GM12878 (cell line): ENCODE measurements around the gene FYB1. TPM values are rescaled to one million over a fixed set of nuclear protein-coding genes. Genes with fewer than 3 reads are reported as not detected.
A peak's percentile ranks its signal among the peaks of the same experiment; 100 is the strongest.

Experiments used
- ATAC-seq: fragments of 200-7000 bp; cut with Tn5 transposase; 3 replicates; pipeline ENCODE4 v1.9.1; 2020; ENCODE audit warnings: mild to moderate bottlenecking, moderate library complexity
- BruUV-seq: library from RNA; stranded (reverse); fragments of 400-500 nt; replicated peaks from 2 replicates; lab custom pipeline; 2021; lab: Mats Ljungman, UMichigan
- CTCF ChIA-PET: fragments of 300-600 bp; sonication (Branson Sonifier 250); formaldehyde crosslinking; extraction: SDS; loops from one replicate; lab custom pipeline; 2021; ENCODE audit warnings: inconsistent platforms; lab: Yijun Ruan, JAX
- POLR2A ChIA-PET: fragments of 350-600 bp; formaldehyde crosslinking; extraction: SDS; loops from one replicate; lab custom pipeline; 2021; ENCODE audit warnings: inconsistent platforms; lab: Charles Lee
- RAD21 ChIA-PET: fragments of 300-600 bp; sonication (Branson Sonifier 250); formaldehyde crosslinking; loops from one replicate; lab custom pipeline; 2023; ENCODE audit warnings: antibody characterized with exemption; ENCODE audit not compliant: unreplicated experiment; lab: Charles Lee
- SMC1A ChIA-PET: fragments of 300-600 bp; sonication (Branson Sonifier 250); formaldehyde crosslinking; loops from one replicate; lab custom pipeline; 2023; ENCODE audit not compliant: unreplicated experiment, uncharacterized antibody; lab: Charles Lee
- DNase-seq: peaks from one replicate; pipeline ENCODE4 v3.0.0-alpha.2; 2011; ENCODE audit warnings: low read depth, low spot score
- FAIRE-seq: peaks from 3 replicates; lab custom pipeline; 2011; peaks lifted over from hg19 to GRCh38; lab: Jason Lieb, UNC
- H2AFZ ChIP-seq: 2 replicates; pipeline ENCODE4 v1.6.0; 2011; ENCODE audit warnings: low read depth, low read length, control low read depth; ENCODE audit not compliant: control insufficient read depth
- H3K27ac ChIP-seq: 2 replicates; pipeline ENCODE4 v1.5.1; 2011; ENCODE audit warnings: control low read depth; ENCODE audit not compliant: control insufficient read depth, insufficient read depth
- H3K27me3 ChIP-seq, 2 experiments: replicated peaks in 1 of 2; 2 replicates each; pipeline versions ENCODE4 v1.6.0 to v1.6.1; 2011; ENCODE audit warnings: low read length in 1 of 2; ENCODE audit not compliant: control insufficient read depth in 2 of 2, insufficient read depth in 2 of 2
- H3K36me3 ChIP-seq, 2 experiments: 2 replicates each; pipeline ENCODE4 v1.5.1; 2011; ENCODE audit warnings: low read length in 1 of 2; ENCODE audit not compliant: control insufficient read depth in 2 of 2, insufficient read depth in 2 of 2
- H3K4me1 ChIP-seq: 2 replicates; pipeline ENCODE4 v1.6.1; 2011; ENCODE audit warnings: mild to moderate bottlenecking, low read length, moderate library complexity, mixed read lengths; ENCODE audit not compliant: control insufficient read depth, insufficient read depth
- H3K4me2 ChIP-seq: 2 replicates; pipeline ENCODE4 v1.6.0; 2011; ENCODE audit warnings: control low read depth; ENCODE audit not compliant: control insufficient read depth, insufficient read depth
- H3K4me3 ChIP-seq: fragments of 200-600 bp; sonication (generic); 2 replicates; pipeline ENCODE4 v1.5.1; 2016
- H3K79me2 ChIP-seq: 2 replicates; pipeline ENCODE4 v1.6.0; 2011; ENCODE audit warnings: low read length; ENCODE audit not compliant: control insufficient read depth, insufficient read depth
- H3K9ac ChIP-seq: 2 replicates; pipeline ENCODE4 v1.8.0; 2011; ENCODE audit warnings: low read length, control low read depth, mixed read lengths; ENCODE audit not compliant: control insufficient read depth, insufficient read depth
- H3K9me3 ChIP-seq: replicated peaks from 3 replicates; pipeline ENCODE4 v1.5.1; 2011; ENCODE audit warnings: mild to moderate bottlenecking, low read length; ENCODE audit not compliant: control insufficient read depth, insufficient read depth
- H4K20me1 ChIP-seq: 2 replicates; pipeline ENCODE4 v1.6.0; 2011; ENCODE audit not compliant: control insufficient read depth, insufficient read depth
- MEF2A ChIP-seq: IDR thresholded peaks from 2 replicates; pipeline ENCODE4 v1.6.1; 2011; ENCODE audit warnings: low read depth, mild to moderate bottlenecking, low read length, moderate library complexity; ENCODE audit not compliant: insufficient read depth
- MXI1 ChIP-seq: fragments of 150-350 bp; IDR thresholded peaks from 2 replicates; pipeline ENCODE4 v1.6.1; 2011; ENCODE audit warnings: low read depth, mild to moderate bottlenecking, inconsistent platforms, low read length, improper control_type of control experiment
- WGBS: methylation state at CpG from one replicate; pipeline ENCODE4 v1.1.6; 2016; ENCODE audit warnings: low lambda C conversion rate; ENCODE audit not compliant: insufficient replicate concordance, insufficient coverage; ENCODE audit errors: missing lambda C conversion rate; 5-methylcytosine and 5-hydroxymethylcytosine counted together
- in situ Hi-C: fragments of 300-500 bp; cut with MboI; formaldehyde crosslinking; loops from 9 replicates; pipeline ENCODE4 v1.14.3; 2018; ENCODE audit warnings: mixed read lengths
- intact Hi-C: fragments of 100-400 bp; cut with micrococcal nuclease; formaldehyde crosslinking; loops from one replicate; pipeline ENCODE4 v1.14.2; 2022; ENCODE audit not compliant: unreplicated experiment
- polyA plus RNA-seq, 11 experiments: library from polyadenylated mRNA; depleted of rRNA in 4 of 11; unstranded in 6 of 11; stranded (reverse) in 5 of 11; fragments of >200 nt; fragmentation: Nextera tagmentation in 4 of 11; fragmentation: Illumina TruSeq in 1 of 11; extraction: Ambion mirVana in 4 of 11; extraction: Trizol in 1 of 11; gene quantifications; 1 replicate in 1 of 11; 2 replicates in 10 of 11; pipeline versions ENCODE4 v1.2.1 to v1.2.3, GENCODE V29; 2011 to 2016; ENCODE audit warnings: inconsistent platforms in 2 of 11, missing spikeins in 2 of 11, low read depth in 1 of 11
- total RNA-seq, 4 experiments: library from RNA; depleted of rRNA in 3 of 4; stranded (reverse); fragments of >200 nt in 3 of 4; fragmentation: Illumina TruSeq in 1 of 4; extraction: Trizol in 1 of 4; gene quantifications; 2 replicates each; pipeline versions ENCODE4 v1.2.1 to v1.2.3, GENCODE V29; 2013 to 2021
- TF ChIP-seq, protein P1 (sequence below): fragments of 450-650 bp; IDR thresholded peaks from 2 replicates; pipeline ENCODE4 v1.6.1; 2016; ENCODE audit warnings: mild to moderate bottlenecking

Gene FYB1
- total and polyA plus RNA-seq, 10 of the 15 experiments (the other 5 are each of a cell fraction or from before 2014, with no cell fraction given): 0.06 to 4.3 (median 0.25) TPM; not detected in 2

DNA sequence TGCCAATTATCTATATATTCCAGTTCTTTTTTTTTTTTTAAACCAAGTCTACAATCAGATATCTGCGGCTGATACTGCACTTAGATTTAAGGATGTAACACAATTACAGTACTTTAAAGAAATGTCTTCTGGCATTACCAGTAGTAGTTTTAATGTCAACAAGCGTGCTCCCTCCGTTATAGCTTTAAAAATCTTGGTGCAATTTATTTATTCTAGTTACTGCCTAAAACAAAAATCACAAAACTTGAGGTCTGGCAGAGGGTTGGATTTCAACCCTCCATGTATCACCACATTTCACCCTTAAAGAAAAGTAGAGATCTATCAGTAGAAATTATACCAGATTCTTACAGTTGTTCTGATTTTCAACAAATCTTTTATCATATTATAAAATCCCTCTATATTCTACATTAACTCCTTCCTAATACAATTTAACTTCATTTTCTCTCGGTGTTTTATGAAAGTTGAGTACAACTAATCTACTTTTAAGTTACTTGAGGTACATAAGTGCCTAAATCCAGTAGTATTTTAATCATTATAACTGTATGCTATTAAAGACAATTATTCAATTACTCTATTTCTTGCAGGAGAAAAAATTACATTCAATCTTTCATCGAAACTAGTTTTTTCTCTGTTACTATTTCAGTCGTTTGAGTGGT is 143.1 kb downstream of the FYB1 start:
- CTCF ChIA-PET: interaction anchor here (0.6 to 1.5 kb wide), 4 partner anchors 187 to 327 kb away, joined by 3 read pairs; no protein-coding TSS in a partner anchor
- peaks cover 4% of the 10 kb centered on the region; the same call in 1 of the 2 replicates for H3K4me1 ChIP-seq
- SMC1A ChIA-PET: interaction anchor here (1.0 to 1.5 kb wide), 2 partner anchors 83 to 188 kb away, joined by 3 to 4 read pairs; no protein-coding TSS in a partner anchor
- peaks cover 34% of the 10 kb centered on the region for H3K79me2 ChIP-seq
- peak overlapping the region; percentile 69 for H3K4me2 ChIP-seq
- no peaks in the 10 kb centered on the region for H3K27me3 ChIP-seq
- peak overlapping the region; percentile 97 for H3K27ac ChIP-seq
- no peak for FAIRE-seq
- H3K9me3 ChIP-seq: no peaks in the 10 kb centered on the region
- intact Hi-C loops: loop anchor here (10.0 kb wide), 1 partner anchor 621 kb away; no protein-coding TSS in a partner anchor
- no peak for DNase-seq
- no peak overlapping the region; the same call in 1 of the 2 replicates for H2AFZ ChIP-seq
- no TSS peak for BruUV-seq
- POLR2A ChIA-PET: interaction anchor here (0.6 to 0.7 kb wide), 2 partner anchors 99 to 267 kb away, joined by 3 read pairs; no protein-coding TSS in a partner anchor
- H3K4me3 ChIP-seq: peak overlapping the region; percentile 27
- WGBS: 41% methylated on average over 6 of the region's 6 CpGs
- in situ Hi-C loops: loop anchor here (10.0 to 25.0 kb wide), 2 partner anchors 639 to 1759 kb away; partner anchors contain the start of gene RPL37
- RAD21 ChIA-PET: no interaction called here
- no peaks in the 10 kb centered on the region for H4K20me1 ChIP-seq
- no peaks in the 10 kb centered on the region for H3K36me3 ChIP-seq
- no peak for ATAC-seq
- peak overlapping the region; percentile 0; the same call in 1 of the 2 replicates for H3K9ac ChIP-seq
- peak; percentile 65; the same call in 1 of the 2 replicates for TF ChIP-seq MEF2A
- TF ChIP-seq, protein P1, sequence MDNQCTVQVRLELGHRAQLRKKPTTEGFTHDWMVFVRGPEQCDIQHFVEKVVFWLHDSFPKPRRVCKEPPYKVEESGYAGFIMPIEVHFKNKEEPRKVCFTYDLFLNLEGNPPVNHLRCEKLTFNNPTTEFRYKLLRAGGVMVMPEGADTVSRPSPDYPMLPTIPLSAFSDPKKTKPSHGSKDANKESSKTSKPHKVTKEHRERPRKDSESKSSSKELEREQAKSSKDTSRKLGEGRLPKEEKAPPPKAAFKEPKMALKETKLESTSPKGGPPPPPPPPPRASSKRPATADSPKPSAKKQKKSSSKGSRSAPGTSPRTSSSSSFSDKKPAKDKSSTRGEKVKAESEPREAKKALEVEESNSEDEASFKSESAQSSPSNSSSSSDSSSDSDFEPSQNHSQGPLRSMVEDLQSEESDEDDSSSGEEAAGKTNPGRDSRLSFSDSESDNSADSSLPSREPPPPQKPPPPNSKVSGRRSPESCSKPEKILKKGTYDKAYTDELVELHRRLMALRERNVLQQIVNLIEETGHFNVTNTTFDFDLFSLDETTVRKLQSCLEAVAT: peak; percentile 43
- TF ChIP-seq MXI1: no peak
